Right lobe of liver (tissue), 4 donors: ENCODE measurements around the gene AK5.

ENCODE experiments used
- CTCF ChIP-seq, 4 donors: fragments of 200-600 bp in 3 of 4; fragments of 450-650 bp in 1 of 4; IDR thresholded peaks; one replicate each; pipeline versions ENCODE4 v1.5.1 to v1.8.0; 2016 to 2022; ENCODE audit warnings: antibody characterized with exemption in 4 of 4, mild to moderate bottlenecking in 2 of 4
- POLR2A ChIP-seq: fragments of 450-650 bp; IDR thresholded peaks from one replicate; pipeline ENCODE4 v1.6.1; 2017; ENCODE audit warnings: antibody characterized with exemption, mild to moderate bottlenecking
- donor health status: DM: no; HTN: no; CAD: no.
- donor health status: DM: no; HTN: no; CAD: no.
- donor health status: DM: no; HTN: yes; CAD: no.

GRCh38 chr1:77562596-77563150, 280.9 kb downstream of the AK5 start:
- no peak for TF ChIP-seq CTCF (IDR thresholded peaks at IDR 0.05)
- TF ChIP-seq POLR2A, result no peak
